Prostate gland (tissue), 2 donors: ENCODE data around the gene CTNNA2. TPM values are rescaled to one million over a fixed set of nuclear protein-coding genes. Genes with fewer than 3 reads are reported as not detected.

Source experiments
- DNase-seq: peaks from one replicate; pipeline ENCODE4 v3.0.0-alpha.2; 2019; ENCODE audit warnings: low spot score
- H3K27ac ChIP-seq, 2 donors: fragments of 200-600 bp; sonication (generic); 2 replicates each; pipeline ENCODE4 v1.5.1; 2017 to 2019
- H3K27me3 ChIP-seq: fragments of 200-600 bp; sonication (generic); replicated peaks from 2 replicates; pipeline ENCODE4 v1.5.1; 2019; ENCODE audit not compliant: insufficient read depth
- H3K36me3 ChIP-seq, 2 donors: fragments of 200-600 bp; sonication (generic); 1 replicate in 1 of 2; 2 replicates in 1 of 2; pipeline versions ENCODE4 v1.5.1 to v1.8.1; 2017 to 2019
- H3K4me1 ChIP-seq: fragments of 200-600 bp; sonication (generic); replicated peaks from 2 replicates; pipeline ENCODE4 v1.5.1; 2019
- H3K4me3 ChIP-seq, 2 donors: fragments of 200-600 bp; sonication (generic); 2 replicates each; pipeline ENCODE4 v1.5.1; 2017 to 2019
- H3K9me3 ChIP-seq: fragments of 200-600 bp; sonication (generic); 2 replicates; pipeline ENCODE4 v1.5.1; 2017
- CTCF ChIP-seq, 4 experiments: fragments of 200-600 bp in 2 of 4; fragments of 450-650 bp in 2 of 4; sonication (generic) in 2 of 4; IDR thresholded peaks; 1 replicate in 3 of 4; 2 replicates in 1 of 4; pipeline ENCODE4 v1.5.1; 2016 to 2019; ENCODE audit warnings: antibody characterized with exemption in 4 of 4, mild to moderate bottlenecking in 2 of 4, moderate library complexity in 2 of 4
- POLR2A ChIP-seq: fragments of 450-650 bp; IDR thresholded peaks from one replicate; pipeline ENCODE4 v1.6.1; 2016; ENCODE audit warnings: antibody characterized with exemption, mild to moderate bottlenecking
- POLR2AphosphoS5 ChIP-seq: sonication (generic); formaldehyde crosslinking; IDR thresholded peaks from one replicate; pipeline ENCODE4 v1.6.1; 2017; ENCODE audit warnings: antibody characterized with exemption
- WGBS: methylation state at CpG from one replicate; pipeline ENCODE4 v1.1.5; 2018; 5-methylcytosine and 5-hydroxymethylcytosine counted together
- intact Hi-C: fragments of 100-400 bp; cut with DNase I; formaldehyde crosslinking; loops from one replicate; pipeline ENCODE4 v1.14.2; 2022
- total RNA-seq, 2 donors: library from RNA; depleted of rRNA; stranded (reverse); fragments of >200 nt; gene quantifications; one replicate each; pipeline ENCODE4 v1.1.0, GENCODE V29; 2016

CTNNA2 gene
- total RNA-seq, 2 donors from 2014 or later: 24.3 TPM; not detected in 1

GRCh38 chr2:80048296-80048695 lies 535.4 kb downstream of the CTNNA2 start:
- Histone ChIP-seq H3K36me3 (no peaks in the 10 kb centered on the region), H3K27ac (no peak overlapping the region), H3K9me3 (no peaks in the 10 kb centered on the region), H3K27me3 (no peaks in the 10 kb centered on the region), H3K4me1 (no peaks in the 10 kb centered on the region), H3K4me3 (no peak overlapping the region)
- no peak for DNase-seq
- intact Hi-C loops: no loop called here
- WGBS: 79% methylated on average over 2 of the region's 2 CpGs
- TF ChIP-seq CTCF (IDR thresholded peaks at IDR 0.05) (no peak), POLR2A (no peak), POLR2AphosphoS5 (no peak)

- Histone ChIP-seq H3K36me3 (no peaks in the 10 kb centered on the region), H3K4me3 (no peak overlapping the region), H3K27me3 (no peaks in the 10 kb centered on the region), H3K4me1 (no peaks in the 10 kb centered on the region), H3K9me3 (no peaks in the 10 kb centered on the region), H3K27ac (no peak overlapping the region)
- intact Hi-C loops: no loop called here
- TF ChIP-seq POLR2A: no peak
- DNase-seq: no peak
- 61% methylated on average over 6 of the region's 6 CpGs for WGBS
Observed at GRCh38 chr2:80050246-80050645, 537.4 kb downstream of the CTNNA2 start.

GRCh38 chr2:80053522-80054345 lies 540.9 kb downstream of the CTNNA2 start:
- TF ChIP-seq POLR2AphosphoS5 (no peak), CTCF (IDR thresholded peaks at IDR 0.05) (no peak), POLR2A (no peak)
- H3K4me1 ChIP-seq: no peaks in the 10 kb centered on the region
- H3K36me3 ChIP-seq: no peaks in the 10 kb centered on the region
- intact Hi-C loops: no loop called here
- DNase-seq: no peak
- H3K27ac ChIP-seq: no peak overlapping the region
- no peaks in the 10 kb centered on the region for H3K9me3 ChIP-seq
- WGBS: 42% methylated on average over 8 of the region's 8 CpGs
- no peaks in the 10 kb centered on the region for H3K27me3 ChIP-seq
- no peak overlapping the region for H3K4me3 ChIP-seq

GRCh38 chr2:80054346-80054675 lies 541.5 kb downstream of the CTNNA2 start:
- TF ChIP-seq CTCF (IDR thresholded peaks at IDR 0.05) (no peak), POLR2A (no peak), POLR2AphosphoS5 (no peak)
- no peak overlapping the region for H3K4me3 ChIP-seq
- H3K27ac ChIP-seq: no peak overlapping the region
- no peaks in the 10 kb centered on the region for H3K36me3 ChIP-seq
- intact Hi-C loops: no loop called here
- no peak for DNase-seq
- H3K27me3 ChIP-seq: no peaks in the 10 kb centered on the region
- H3K9me3 ChIP-seq: no peaks in the 10 kb centered on the region
- WGBS: 59% methylated on average over 2 of the region's 2 CpGs
- H3K4me1 ChIP-seq: no peaks in the 10 kb centered on the region

GRCh38 chr2:80057956-80058355 lies 545.1 kb downstream of the CTNNA2 start:
- Histone ChIP-seq H3K9me3 (no peaks in the 10 kb centered on the region), H3K27ac (no peak overlapping the region), H3K27me3 (no peaks in the 10 kb centered on the region), H3K36me3 (no peaks in the 10 kb centered on the region), H3K4me1 (no peaks in the 10 kb centered on the region), H3K4me3 (no peak overlapping the region)
- TF ChIP-seq POLR2A: no peak
- TF ChIP-seq POLR2AphosphoS5: no peak
- no peak for TF ChIP-seq CTCF (IDR thresholded peaks at IDR 0.05)
- 92% methylated on average over 1 of the region's 1 CpG for WGBS
- intact Hi-C loops: no loop called here
- DNase-seq: no peak
